NCI-H1417 treated with DMSO at 0.1 percent for 48 hours (cell line): ENCODE data around the gene DDX51.

Source experiments
- DNase-seq: peaks from one replicate; lab custom pipeline; 2025; lab: John Stamatoyannopoulos, UW

DDX51 gene

DNA sequence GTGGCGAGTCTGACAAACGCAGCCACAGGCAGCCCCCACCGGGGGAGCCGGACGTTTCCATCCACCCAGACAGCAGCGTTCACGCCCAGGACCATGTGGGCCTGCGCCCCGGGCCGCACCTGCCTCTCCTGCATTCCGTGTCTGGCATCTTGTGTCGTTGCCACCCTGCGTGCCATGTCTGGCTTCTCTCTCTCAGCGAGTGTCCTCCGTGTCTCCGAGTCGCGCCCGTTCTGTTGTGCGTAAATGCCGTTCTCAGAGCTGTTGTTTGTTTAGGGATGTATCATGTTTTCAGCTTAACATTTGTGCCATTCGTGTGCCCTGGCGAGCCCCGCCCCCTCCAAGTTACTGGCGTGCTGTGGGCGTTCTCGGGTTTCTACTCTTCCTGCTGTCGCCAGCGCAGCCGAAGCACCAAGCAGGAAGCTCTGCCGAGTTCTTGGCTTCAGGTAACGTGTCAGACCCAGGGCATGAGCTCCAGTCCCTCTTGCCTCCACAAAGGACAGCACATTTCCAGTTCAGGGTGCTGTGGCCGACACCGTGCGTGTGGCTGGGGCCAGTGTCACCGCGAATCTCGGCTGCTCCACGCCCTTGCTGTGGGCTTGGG is 34.8 kb upstream of the DDX51 start:
- no peak for DNase-seq

DNA sequence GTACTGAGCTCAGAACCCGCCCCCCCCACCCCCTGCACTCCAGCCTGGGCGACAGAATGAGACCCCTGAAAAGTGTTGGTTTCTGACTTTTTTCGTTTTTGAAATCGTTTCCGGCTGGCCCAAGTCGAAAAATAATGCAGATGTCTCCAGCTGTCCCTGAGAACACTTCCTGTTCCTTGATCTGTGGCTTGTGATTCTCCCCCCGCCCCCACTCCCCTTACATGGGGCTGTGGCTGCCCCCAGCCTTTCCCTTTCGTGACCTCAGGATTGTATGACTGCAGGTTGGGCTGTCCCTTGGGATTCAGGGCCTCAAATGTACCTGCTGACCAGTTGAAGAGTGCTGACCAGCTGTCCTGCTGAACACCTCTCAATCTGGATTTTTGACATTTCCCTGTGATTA is 34.2 kb upstream of the DDX51 start:
- no peak for DNase-seq

DNA sequence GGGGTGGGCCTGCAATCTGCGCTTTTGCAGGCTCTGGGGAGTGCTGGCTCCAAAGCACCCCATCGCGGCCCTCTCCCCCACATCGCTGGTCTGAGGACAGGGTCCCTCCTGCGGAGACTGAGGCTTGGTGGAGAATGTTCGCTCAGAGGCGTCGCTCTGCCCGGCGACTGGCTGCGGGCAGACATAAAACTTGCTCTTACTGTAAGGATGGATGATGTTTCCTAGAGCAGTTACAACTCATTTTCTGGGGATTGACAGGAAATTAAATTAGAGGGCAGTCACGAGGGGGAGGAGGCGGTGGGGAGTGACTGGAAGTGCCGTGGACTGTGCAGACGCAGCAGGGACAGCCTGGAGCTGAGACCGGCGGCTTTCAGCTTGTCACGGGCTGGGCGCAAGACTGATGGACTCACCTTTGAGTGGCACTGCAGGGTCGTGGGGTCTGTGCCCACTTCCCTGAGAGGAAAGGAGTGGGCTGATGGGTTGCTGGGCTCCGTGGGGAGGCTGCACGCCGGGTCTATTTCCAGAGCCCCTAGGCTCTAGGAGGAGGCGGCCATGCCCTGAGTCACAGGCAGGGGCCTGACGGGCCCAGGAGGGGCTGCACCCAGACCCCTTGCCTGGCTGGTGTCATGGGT is 32.9 kb upstream of the DDX51 start:
- no peak for DNase-seq

DNA sequence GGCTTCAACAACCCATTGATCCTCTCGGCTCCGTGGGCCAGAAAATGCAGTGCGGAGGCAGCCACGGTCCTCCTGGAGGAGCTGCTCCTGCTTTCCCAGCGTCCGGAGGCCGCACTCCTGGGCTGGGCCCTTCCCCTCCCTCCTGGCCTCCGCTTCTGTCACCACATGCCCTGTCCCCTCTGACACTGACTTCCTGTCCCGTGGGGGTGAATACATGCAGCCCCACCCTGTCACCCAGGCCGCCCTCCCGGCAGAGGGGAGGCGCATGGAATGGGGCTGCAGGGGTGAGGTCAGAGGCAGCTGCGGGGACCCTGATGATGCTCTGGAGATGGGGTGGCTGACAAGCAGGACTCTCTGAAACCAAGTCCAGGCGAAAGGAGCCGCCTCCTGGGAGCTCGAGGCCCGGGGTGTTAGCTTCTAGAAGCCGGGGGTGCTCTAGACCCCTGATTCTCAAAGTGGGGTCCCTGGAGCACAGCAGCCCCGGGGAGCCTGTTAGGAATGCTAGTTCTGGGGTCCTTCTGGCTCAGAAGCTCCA is 32.3 kb upstream of the DDX51 start:
- DNase-seq, result no peak

DNA sequence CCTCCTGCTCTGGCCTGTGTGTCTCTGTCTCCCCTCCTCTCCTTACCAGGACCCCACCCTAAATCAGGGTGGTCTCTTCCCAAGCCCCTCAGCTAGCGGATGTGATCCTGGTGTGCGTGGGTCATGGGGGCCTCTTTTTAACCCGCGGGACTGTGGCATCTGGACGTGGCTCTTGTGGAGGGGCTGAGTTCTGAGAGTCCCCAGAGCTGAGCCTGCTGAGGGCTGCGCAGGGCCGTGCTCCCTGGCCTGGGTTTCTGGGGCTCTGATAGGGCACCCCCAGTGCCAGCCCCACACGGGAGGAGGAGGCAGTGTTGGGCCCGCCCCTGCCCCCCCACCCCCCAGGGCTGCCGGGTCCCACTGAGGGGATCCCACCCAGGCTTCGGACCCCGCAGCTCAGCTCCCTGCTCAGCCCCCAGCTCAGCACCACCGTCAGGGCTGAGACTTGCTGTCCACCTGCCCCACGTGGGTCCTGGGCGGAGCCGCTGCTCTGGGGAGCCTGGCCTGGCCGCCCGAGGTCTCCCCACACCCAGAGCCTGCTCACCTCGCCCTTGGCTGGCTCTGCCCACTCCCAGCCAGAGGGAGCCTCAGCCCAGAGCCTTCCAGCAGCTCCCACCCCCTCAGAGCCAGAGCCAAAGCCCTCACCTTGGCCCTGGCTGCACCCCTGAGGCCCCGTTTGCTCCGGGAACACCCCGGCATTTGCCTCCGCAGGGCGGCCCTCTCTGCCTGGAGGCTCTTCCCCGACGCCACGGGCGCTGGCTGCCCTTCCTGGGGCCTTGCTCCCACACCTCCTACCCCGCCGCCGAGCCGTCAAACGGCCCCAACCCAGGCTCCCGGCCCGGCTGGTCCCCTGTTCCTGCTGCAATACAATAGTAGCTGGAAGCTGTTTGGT is 31.6 kb upstream of the DDX51 start:
- no peak for DNase-seq

DNA sequence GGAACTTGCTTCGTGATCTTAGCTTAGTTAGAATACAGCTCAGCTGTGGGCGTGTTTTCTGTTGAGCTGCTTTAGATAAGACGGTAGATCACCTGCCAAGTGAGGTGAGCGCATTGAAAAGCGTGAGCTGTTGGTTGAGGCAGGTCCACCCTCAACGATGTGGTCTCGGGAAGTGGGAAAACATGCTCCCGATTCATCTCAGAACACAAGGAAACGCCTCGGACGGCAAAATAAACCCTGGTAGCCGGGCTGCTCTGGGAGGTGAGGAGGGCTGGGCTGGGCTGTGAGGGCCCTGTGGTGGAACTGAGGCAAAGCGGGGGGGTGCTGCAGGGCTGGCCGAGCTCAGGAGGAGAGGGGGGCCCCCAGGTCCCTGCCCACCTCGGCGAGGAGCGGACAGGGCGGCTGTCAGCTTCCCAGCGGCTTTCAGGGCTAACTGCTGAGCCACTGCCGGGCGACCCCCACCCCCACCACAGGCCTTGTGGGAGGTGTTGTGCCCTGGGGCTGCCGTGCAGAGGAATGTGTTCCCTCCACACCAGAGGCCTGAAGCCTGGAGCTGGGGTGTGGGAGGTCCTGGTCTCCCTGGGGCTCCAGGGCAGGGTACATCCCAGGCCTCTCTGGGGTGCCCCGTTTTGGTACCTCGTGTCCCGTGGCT is 30.8 kb upstream of the DDX51 start:
- no peak for DNase-seq

DNA sequence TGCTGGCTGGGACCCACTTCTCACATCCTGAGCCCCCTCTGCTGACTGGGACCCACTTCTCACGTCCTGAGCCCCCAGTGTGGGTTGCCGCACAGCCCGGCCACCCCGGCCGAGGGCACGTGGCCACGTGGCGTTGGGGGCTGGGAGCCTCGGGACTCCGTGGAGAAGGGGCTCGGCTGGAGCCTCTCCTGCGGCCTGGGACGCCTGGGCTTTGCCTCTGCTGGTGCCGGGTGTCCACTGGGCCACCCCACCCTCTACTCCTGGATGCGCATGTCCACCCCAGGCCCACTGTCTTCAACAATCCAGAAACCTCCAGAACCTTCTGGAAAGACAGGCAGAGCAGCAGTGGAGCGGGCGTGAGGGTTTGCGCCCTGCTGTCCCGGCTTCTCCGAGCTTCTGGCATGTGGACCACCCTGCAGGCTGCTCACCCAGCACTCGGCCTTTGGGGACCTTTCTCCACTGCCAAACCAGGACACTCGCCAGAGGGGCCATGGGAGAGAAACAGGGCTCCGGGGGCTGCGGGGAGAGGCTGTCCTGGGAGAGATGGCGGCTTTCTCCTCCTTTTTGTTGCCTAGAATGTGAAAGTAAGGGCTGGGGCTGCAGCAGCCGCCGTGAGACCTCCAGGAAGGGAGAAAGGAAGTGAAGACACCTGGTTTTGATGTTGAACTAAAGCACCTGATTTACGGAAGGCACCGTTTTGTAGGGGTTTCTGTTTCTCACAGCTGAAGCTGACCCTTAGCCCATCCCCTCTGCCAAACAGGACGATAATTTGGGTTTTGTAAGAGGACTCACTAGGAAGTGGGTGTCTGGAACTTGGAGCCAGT is 30.1 kb upstream of the DDX51 start:
- no peak for DNase-seq

DNA sequence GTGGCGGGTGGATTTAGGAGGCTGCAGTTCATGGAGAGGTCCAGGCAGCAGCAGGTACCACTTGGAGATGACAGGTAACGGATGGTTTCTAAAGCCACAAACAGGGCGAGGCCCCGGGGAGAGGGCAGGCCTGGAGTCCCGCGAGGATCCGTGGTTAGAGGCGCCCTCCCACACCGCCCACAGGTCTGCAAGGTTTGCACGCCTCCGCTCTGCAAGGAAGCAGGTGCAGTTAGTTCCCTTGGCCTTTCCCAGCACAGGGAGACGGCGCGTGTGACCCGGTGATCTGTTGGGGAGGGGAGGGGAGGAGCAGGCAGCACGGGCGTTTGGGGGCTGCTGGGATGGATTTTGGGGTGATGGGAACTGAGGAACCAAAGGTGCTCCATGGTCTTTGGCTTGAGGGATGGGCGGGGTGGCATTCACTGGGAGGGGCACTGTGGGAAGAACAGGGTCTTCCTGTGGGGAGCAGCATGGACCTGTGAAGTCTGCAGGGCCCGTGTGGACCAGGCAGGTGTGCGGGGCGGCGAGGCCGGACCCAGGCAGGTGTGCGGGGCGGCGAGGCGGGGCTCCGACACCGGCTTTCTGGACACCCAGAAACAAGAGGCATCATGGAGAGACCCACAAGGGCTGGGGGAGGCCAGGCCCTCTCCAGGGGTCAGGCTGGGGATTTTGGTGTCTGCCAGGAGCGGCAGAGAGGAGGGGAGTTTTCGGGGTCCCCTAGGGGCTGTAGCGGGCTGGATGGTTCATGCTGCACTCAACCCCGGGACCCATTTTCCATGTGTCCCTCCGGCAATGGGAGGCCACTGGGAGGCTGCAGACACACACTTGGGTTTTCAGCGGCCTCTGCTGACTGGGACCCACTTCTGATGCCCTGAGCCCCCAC is 29.3 kb upstream of the DDX51 start:
- DNase-seq, result no peak

DNA sequence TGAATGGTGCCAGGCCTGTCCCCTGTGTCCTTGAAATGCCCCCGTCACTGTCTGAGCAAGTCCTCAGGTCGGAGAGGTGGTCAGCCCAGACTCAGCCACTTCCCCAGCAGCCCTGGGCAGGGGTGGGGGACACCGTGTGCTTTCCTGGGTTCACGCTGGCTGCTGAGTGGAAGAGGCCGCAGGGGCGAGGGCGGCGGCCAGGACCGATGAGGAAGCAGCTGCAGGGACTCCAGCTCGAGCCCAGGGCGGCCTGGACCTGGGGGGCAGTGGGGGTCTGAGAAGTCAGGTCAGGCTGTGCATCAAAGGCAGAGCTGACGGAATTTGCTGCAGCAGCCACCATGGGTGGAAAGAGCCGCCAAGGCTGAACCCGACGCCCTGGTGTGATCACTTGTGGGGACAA is 28.5 kb upstream of the DDX51 start:
- no peak for DNase-seq

DNA sequence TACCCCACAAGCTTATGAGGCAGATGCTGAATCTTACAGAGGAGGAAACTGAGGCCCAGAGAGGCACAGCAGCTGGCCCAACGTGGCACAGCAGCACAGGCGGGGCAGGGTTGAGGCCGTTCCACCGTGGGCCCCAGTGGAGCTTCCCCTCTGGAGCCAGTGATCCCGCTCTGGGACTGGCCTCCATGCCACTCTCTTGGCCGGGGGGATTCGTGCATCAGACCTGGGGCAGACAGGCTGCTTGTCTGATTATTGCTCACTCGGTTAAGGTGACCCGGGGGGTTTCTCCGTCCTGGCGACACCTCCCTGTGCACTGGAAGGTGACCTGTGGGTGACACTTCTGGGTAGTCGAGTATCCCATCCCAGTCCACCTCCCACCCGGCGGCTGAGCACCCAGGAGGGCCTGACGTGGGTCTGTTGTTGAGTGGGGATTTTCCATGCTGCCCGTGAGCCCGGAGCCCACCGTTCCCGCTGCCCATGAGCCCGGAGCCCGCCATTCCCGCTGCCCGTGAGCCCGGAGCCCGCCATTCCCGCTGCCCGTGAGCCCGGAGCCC is 27.9 kb upstream of the DDX51 start:
- DNase-seq, result no peak

DNA sequence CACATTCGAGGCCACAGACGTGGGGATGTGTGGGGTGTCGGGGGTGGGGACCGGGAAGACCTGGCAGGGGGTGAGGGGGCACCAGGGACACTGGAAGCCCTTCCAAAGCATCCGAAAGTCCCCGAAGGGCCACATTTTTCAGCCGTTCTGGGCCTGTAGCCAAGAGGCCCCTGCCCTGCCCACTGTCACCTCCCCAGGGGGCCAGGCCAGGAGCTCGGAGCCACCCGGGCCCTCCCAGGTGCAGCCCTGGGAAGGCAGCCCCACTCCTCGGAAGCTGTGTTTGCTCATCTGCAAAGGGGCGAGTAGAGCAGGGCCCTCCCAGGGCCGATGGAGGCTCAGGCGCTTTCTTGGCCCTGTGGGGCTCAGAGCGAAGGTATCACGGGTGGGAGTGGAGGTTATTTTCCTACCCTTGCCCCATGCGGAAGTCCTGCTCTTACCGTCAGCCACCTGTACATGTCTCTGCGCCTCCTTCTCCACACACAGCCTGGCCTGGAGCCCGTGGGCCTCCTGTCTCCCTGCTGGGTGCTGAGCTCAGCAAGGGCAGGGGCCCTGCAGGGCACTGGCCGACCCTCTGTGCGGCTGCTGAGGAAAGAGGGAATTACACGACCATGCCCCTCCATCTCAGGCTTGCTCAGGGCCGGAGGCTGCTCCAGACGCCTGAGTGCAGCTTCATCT is 27.3 kb upstream of the DDX51 start:
- no peak for DNase-seq

DNA sequence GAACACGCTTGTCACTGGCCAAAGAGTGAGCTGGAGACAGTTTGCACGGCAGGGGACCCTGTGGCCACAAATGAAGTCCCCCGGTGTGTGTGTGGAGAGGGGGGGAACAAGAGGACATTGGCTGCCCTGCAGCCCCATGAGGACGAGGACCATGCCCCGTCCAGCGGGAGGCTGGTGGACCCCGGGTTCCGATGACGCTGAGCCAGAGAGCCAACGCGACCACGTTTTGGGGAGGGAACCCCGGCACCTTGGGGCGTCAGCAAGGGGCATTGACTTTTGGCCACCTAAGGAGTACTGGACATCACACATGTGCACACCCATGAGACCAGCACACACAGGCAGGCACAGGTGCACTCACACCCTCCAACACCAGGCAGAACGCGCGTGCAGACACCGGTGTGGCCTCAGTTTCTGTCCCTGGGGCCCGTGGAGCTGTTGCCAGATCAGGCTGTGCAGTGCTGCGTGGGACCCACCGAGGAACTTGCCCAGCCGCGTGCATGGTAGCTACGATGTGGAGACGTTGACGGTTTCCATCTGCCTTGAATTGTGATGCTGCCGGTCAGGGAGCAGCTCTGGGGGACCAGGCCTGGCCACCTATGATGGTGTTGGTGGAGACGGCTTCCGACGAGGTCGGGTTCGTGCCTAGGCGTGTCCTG is 26.6 kb upstream of the DDX51 start:
- DNase-seq, result no peak

DNA sequence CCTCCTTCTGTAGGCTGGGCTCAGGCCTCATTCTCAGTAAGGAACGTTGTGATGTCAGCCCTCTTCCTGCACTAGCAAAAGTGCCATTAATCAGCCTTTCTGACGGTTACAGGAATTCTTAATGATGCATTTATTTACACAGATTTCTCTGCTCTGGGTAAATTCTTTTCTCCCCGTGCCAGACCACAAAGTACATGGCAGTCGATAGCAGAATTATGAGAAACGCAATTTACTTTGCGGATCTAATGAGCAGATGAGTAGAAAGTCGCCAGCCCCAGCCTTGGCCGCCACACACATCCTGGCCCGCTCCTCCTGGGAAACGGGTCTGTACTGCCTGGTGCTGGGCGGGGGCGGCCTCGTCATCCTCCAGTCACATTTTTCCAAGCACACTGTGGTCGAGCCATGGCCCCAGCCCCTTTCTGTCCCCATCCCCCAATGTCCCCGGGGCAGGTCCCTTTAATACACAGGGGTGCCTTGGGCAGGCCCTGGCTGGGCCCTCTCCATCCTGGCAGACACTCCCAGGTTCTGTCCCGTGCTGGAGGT is 26.0 kb upstream of the DDX51 start:
- DNase-seq, result no peak

DNA sequence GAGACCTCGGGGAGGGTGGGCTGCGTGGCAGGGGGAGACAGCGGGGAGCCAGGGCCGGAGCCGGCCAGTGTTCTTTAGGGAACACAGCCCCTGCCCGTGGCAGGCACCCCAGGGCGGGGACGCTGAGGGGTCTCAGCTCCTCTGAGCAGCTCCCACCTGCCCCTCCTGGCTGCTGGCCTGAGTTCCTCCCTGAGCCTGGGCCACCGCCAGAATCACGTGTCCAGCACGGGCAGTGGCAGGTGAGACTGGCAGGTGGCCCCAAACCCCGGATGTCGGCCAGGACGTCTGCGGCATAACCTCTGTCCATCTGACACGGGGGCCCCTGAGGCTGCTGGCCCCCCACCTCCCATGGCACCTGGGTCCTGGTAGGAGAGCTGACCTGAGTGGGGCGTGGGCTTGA is 25.3 kb upstream of the DDX51 start:
- no peak for DNase-seq

DNA sequence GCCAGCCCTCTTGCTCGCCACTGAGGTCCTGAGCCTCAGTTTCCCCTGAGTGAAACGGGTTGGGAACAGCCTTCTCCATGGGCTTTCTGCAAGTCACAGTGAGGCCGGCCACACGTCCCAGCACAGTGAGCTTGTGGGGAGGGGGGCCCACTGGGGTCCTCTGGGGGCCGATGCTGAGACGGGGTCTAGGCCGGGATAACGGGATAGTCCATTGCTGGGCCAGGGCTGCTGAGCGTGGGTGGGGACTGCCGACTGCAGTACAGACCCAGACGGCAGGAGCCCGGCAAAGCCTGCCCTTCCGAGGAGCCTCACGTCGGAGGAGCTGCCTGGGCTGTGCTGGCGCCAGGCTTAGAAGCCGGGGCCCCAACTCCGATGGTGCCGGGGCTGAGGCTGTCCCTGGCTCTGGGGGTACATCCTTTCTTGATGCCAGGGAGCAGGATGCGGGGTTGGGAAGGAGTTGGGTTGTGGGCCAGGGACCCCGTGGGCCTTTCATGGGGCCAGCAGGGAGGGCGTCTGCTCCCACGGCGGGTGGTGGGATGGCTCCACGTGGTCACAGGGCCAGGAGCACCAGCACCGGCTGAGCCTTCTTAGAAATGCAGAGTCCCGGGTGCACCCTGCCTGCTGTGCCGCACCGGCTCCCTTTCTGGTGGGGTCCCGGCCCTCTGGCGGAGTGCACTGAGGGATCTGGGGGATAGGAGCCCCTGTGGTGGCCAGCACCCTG is 24.4 kb upstream of the DDX51 start:
- DNase-seq, result no peak

DNA sequence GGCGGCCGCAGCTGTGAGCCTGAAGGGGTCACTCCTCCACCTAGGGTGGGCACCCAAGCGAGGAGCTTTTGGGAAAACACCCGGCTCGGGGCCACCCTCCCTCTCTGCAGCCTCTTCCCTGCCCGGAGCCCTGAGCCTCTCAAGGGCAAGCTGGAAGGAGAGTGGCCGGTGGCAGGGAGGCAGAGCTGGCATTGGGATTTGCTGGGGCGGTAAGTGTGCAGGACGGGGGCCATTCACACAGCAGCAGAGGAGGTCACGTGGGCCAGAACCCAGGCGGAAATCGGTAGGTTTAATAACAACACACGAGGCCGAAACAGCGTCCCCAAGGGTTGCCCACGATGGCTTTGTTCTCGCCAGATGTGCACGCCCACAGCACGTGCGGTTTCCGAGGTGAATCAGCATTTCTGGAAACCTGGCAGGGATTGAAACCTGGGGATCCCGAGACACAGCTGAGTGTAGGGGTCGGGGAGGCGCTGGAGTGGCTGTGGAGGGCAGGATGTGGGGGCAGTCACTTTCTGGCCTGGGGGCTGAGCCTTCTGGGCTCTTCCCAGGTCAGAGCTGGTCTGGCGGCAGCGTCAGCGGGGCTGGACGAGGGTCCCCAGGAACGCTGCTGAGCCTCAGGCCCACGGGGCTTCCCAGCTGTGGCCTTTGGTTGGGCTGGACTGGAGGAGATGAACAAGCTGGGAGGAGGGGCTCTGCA is 23.6 kb upstream of the DDX51 start:
- no peak for DNase-seq

DNA sequence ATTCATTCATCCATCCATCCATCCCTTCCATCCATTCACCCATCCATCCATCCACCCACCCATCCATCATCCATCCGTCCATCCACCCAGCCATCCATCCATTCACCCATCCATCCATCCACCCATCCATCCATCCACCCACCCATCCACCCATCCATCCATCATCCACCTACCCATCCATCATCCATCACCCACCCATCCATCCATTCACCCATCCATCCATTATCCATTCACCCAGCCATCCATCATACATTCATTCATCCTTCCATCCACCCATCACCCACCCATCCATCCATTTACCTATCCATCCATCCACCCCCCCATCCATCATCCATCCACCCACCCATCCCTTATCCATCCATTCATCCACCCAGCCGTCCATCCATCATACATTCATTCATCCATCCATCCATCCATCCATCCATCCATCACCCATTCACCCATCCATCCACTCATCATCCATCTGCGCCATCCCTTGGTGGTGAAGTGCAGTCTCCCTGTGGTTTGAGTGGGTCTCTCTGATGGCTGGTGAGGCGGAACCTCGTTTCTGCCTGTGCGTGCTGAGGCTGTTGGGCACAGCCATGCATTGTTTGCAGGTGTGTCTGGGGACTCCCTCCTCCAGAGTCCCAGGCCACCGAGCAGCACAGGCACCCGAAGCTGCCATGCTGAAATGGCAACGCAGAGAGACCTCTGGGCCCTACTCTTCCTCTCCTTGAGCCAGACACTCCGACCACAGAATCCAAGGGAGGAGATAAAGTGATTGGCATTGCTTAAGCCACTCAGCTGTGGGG is 22.9 kb upstream of the DDX51 start:
- no peak for DNase-seq
